Transverse colon (tissue), 4 donors: ENCODE data around the gene BANF2. TPM values are rescaled to one million over a fixed set of nuclear protein-coding genes. Genes with fewer than 3 reads are reported as not detected.
"Not testable (repeated sequence)": the region's sequence is repeated elsewhere in the genome, so short reads cannot be mapped to it uniquely, and the experiment has no call there.

Experiments used
- DNase-seq: peaks from one replicate; pipeline ENCODE4 v3.0.0-alpha.2; 2019
- H3K27ac ChIP-seq, 4 donors: fragments of 200-600 bp; sonication (generic); 2 replicates each; pipeline ENCODE4 v1.5.1; 2016 to 2018; ENCODE audit warnings: inconsistent platforms in 4 of 4
- H3K27me3 ChIP-seq: fragments of 200-600 bp; sonication (generic); 2 replicates; pipeline ENCODE4 v1.5.1; 2017; ENCODE audit warnings: inconsistent platforms
- H3K36me3 ChIP-seq, 4 donors: fragments of 200-600 bp; sonication (generic); 2 replicates each; pipeline ENCODE4 v1.5.1; 2017 to 2019; ENCODE audit warnings: inconsistent platforms in 4 of 4
- H3K4me1 ChIP-seq, 4 donors: fragments of 200-600 bp; sonication (generic); 2 replicates each; pipeline ENCODE4 v1.5.1; 2017 to 2020; ENCODE audit warnings: inconsistent platforms in 4 of 4
- H3K4me3 ChIP-seq, 4 donors: fragments of 200-600 bp; sonication (generic); 1 replicate in 1 of 4; 2 replicates in 3 of 4; pipeline versions ENCODE4 v1.5.1 to v1.6.1; 2017 to 2019; ENCODE audit warnings: inconsistent platforms in 4 of 4
- H3K9me3 ChIP-seq, 2 donors: fragments of 200-600 bp; sonication (generic); 2 replicates each; pipeline ENCODE4 v1.5.1; 2017 to 2019; ENCODE audit warnings: inconsistent platforms in 2 of 2
- CTCF ChIP-seq, 5 experiments: fragments of 200-600 bp in 3 of 5; fragments of 450-650 bp in 2 of 5; sonication (generic) in 3 of 5; IDR thresholded peaks; 1 replicate in 2 of 5; 2 replicates in 3 of 5; pipeline ENCODE4 v1.5.1; 2016 to 2017; ENCODE audit warnings: antibody characterized with exemption in 5 of 5, inconsistent platforms in 3 of 5, mild to moderate bottlenecking in 2 of 5, moderate library complexity in 1 of 5
- EP300 ChIP-seq: sonication (generic); formaldehyde crosslinking; IDR thresholded peaks from one replicate; pipeline ENCODE4 v1.6.1; 2017; ENCODE audit warnings: antibody characterized with exemption, low read depth
- POLR2A ChIP-seq: fragments of 450-650 bp; IDR thresholded peaks from one replicate; pipeline ENCODE4 v1.6.1; 2016; ENCODE audit warnings: antibody characterized with exemption, mild to moderate bottlenecking, moderate library complexity
- POLR2AphosphoS5 ChIP-seq, 3 donors: sonication (generic); formaldehyde crosslinking; IDR thresholded peaks; one replicate each; pipeline ENCODE4 v1.6.1; 2016; ENCODE audit warnings: antibody characterized with exemption in 3 of 3
- WGBS, 2 donors: methylation state at CpG; one replicate each; pipeline ENCODE4 v1.1.5; 2018; ENCODE audit warnings: low coverage in 1 of 2; 5-methylcytosine and 5-hydroxymethylcytosine counted together
- in situ Hi-C, 4 donors: fragments of 200-750 bp; cut with MboI; loops; one replicate each; pipeline versions ENCODE4 v1.15.0 to v1.15.1; 2017; ENCODE audit warnings: low sequenced_read_pairs in 3 of 4, low pct_ligation_motif_present in 1 of 4, low pct_unique_long_range_greater_than_20kb in 1 of 4
- intact Hi-C: fragments of 100-400 bp; cut with DNase I; formaldehyde crosslinking; loops from one replicate; pipeline ENCODE4 v1.15.1; 2023; ENCODE audit warnings: low total_unique reads
- total RNA-seq, 4 donors: library from RNA; depleted of rRNA; stranded (reverse); fragments of >200 nt; gene quantifications; one replicate each; pipeline ENCODE4 v1.1.0, GENCODE V29; 2016

BANF2 gene
- total RNA-seq, 4 donors from 2014 or later: not detected

GRCh38 chr20:17655865-17656479, 43.8 kb upstream of the BANF2 start:
- in situ Hi-C loops: loop anchor here in 2 of 4 donors (25.0 kb wide), 2 partner anchors 256 to 281 kb away; no protein-coding TSS in a partner anchor
- Histone ChIP-seq H3K36me3 (peaks cover 0 to 18% (median 5%) of the 10 kb centered on the region in 4 donors), H3K27ac (no peak overlapping the region), H3K4me1 (peaks cover 6 to 30% (median 20%) of the 10 kb centered on the region in 4 donors), H3K27me3 (no peaks in the 10 kb centered on the region), H3K4me3 (no peak overlapping the region), H3K9me3 (no peaks in the 10 kb centered on the region)
- WGBS, 2 donors: 75 to 85% methylated on average over 7 to 11 of the region's 11 CpGs
- intact Hi-C loops: no loop called here
- TF ChIP-seq CTCF (IDR thresholded peaks at IDR 0.05) (no peak), POLR2A (no peak), POLR2AphosphoS5 (IDR thresholded peaks at IDR 0.05) (no peak)
- no peak for DNase-seq

GRCh38 chr20:17657079-17657825, 42.5 kb upstream of the BANF2 start:
- Histone ChIP-seq H3K27me3 (no peaks in the 10 kb centered on the region), H3K27ac (no peak overlapping the region), H3K36me3 (peaks cover 0 to 18% (median 5%) of the 10 kb centered on the region in 4 donors), H3K4me3 (no peak overlapping the region), H3K9me3 (no peaks in the 10 kb centered on the region), H3K4me1 (peaks cover 11 to 32% (median 16%) of the 10 kb centered on the region in 4 donors)
- no peak for TF ChIP-seq EP300
- no peak for TF ChIP-seq CTCF (IDR thresholded peaks at IDR 0.05)
- TF ChIP-seq POLR2AphosphoS5 (IDR thresholded peaks at IDR 0.05): no peak
- no peak for TF ChIP-seq POLR2A
- in situ Hi-C loops: loop anchor here in 2 of 4 donors (25.0 kb wide), 2 partner anchors 255 to 280 kb away; no protein-coding TSS in a partner anchor
- intact Hi-C loops: no loop called here
- WGBS, 2 donors: 73 to 77% methylated on average over 3 to 9 of the region's 9 CpGs
- no peak for DNase-seq

- DNase-seq: no peak
- intact Hi-C loops: no loop called here
- WGBS, 2 donors: 92 to 93% methylated on average over 6 to 9 of the region's 9 CpGs
- no peak for TF ChIP-seq EP300
- H3K36me3 ChIP-seq: peaks cover 0 to 18% (median 5%) of the 10 kb centered on the region in 4 donors
- H3K27me3 ChIP-seq: no peaks in the 10 kb centered on the region
- in situ Hi-C loops: loop anchor here in 2 of 4 donors (25.0 kb wide), 2 partner anchors 254 to 279 kb away; no protein-coding TSS in a partner anchor
- no peak overlapping the region for H3K27ac ChIP-seq
- H3K4me1 ChIP-seq: peaks cover 11 to 37% (median 20%) of the 10 kb centered on the region in 4 donors
- H3K9me3 ChIP-seq: no peaks in the 10 kb centered on the region
- H3K4me3 ChIP-seq: no peak overlapping the region
Measured at GRCh38 chr20:17657898-17658647, 41.7 kb upstream of the BANF2 start.

GRCh38 chr20:17658648-17658993, 41.1 kb upstream of the BANF2 start:
- no peak for TF ChIP-seq CTCF (IDR thresholded peaks at IDR 0.05)
- no peak for TF ChIP-seq POLR2A
- TF ChIP-seq POLR2AphosphoS5 (IDR thresholded peaks at IDR 0.05): no peak
- TF ChIP-seq EP300: no peak
- no peaks in the 10 kb centered on the region for H3K9me3 ChIP-seq
- intact Hi-C loops: no loop called here
- no peak for DNase-seq
- in situ Hi-C loops: loop anchor here in 2 of 4 donors (25.0 kb wide), 2 partner anchors 254 to 279 kb away; no protein-coding TSS in a partner anchor
- peaks cover 0 to 18% (median 5%) of the 10 kb centered on the region in 4 donors for H3K36me3 ChIP-seq
- no peak overlapping the region for H3K27ac ChIP-seq
- H3K4me1 ChIP-seq: peaks cover 11 to 42% (median 19%) of the 10 kb centered on the region in 4 donors
- no peaks in the 10 kb centered on the region for H3K27me3 ChIP-seq
- WGBS, 2 donors: 100% methylated on average over 2 of the region's 2 CpGs
- no peak overlapping the region for H3K4me3 ChIP-seq

- Histone ChIP-seq H3K4me1 (peaks cover 11 to 42% (median 22%) of the 10 kb centered on the region in 4 donors), H3K27ac (peak overlapping the region in 1 of 4 donors; percentile 1), H3K36me3 (peaks cover 0 to 18% (median 5%) of the 10 kb centered on the region in 4 donors)
- H3K27me3 ChIP-seq, intact Hi-C loops, H3K9me3 ChIP-seq, H3K4me3 ChIP-seq, DNase-seq: not testable (repeated sequence)
- 96 to 98% methylated on average over 7 of the region's 7 CpGs for WGBS, 2 donors
- in situ Hi-C loops: loop anchor here in 2 of 4 donors (25.0 kb wide), 2 partner anchors 253 to 278 kb away; no protein-coding TSS in a partner anchor
Measured at GRCh38 chr20:17659344-17659743, 40.4 kb upstream of the BANF2 start.
